Chondrocyte (in vitro differentiated cells): Measurements from ENCODE around the gene UCN2. TPM values are rescaled to one million over a fixed set of nuclear protein-coding genes. Genes with fewer than 3 reads are reported as not detected.

ENCODE experiments used
- DNase-seq: peaks from one replicate; pipeline ENCODE4 v3.0.0; 2021; ENCODE audit warnings: mixed read lengths, low spot score
- H3K27ac Mint-ChIP-seq: one replicate; pipeline ENCODE4 v1.8.0; 2021; ENCODE audit warnings: mild to moderate bottlenecking, moderate library complexity, mixed read lengths; ENCODE audit not compliant: unreplicated experiment
- H3K27me3 Mint-ChIP-seq: 2 replicates; pipeline ENCODE4 v1.8.0; 2021; ENCODE audit warnings: low read depth, mixed read lengths
- H3K36me3 Mint-ChIP-seq: 2 replicates; pipeline ENCODE4 v1.8.0; 2021; ENCODE audit warnings: low read depth, mixed read lengths
- H3K4me1 Mint-ChIP-seq: 2 replicates; pipeline ENCODE4 v1.8.0; 2021; ENCODE audit warnings: low read depth, mild to moderate bottlenecking, mixed read lengths
- H3K4me3 Mint-ChIP-seq: one replicate; pipeline ENCODE4 v1.8.0; 2021; ENCODE audit warnings: mild to moderate bottlenecking, moderate library complexity, mixed read lengths; ENCODE audit not compliant: unreplicated experiment
- H3K9me3 Mint-ChIP-seq: 2 replicates; pipeline ENCODE4 v1.8.0; 2021; ENCODE audit warnings: low read depth, mixed read lengths
- CTCF ChIP-seq: fragments of 200-600 bp; sonication (generic); IDR thresholded peaks from 2 replicates; pipeline ENCODE4 v1.5.0; 2021; ENCODE audit warnings: antibody characterized with exemption, mild to moderate bottlenecking, moderate library complexity
- total RNA-seq: library from RNA; stranded (reverse); gene quantifications from 3 replicates; pipeline ENCODE4 v1.2.1, GENCODE V29; 2021

UCN2 gene
- total RNA-seq, 1 donor from 2014 or later, result 3.3 TPM

- Mint-ChIP-seq H3K27me3 (no peaks in the 10 kb centered on the region), H3K4me1 (no peaks in the 10 kb centered on the region), H3K27ac (no peak overlapping the region), H3K9me3 (no peaks in the 10 kb centered on the region), H3K36me3 (peaks cover 27% of the 10 kb centered on the region), H3K4me3 (no peak overlapping the region)
- DNase-seq, result no peak
- no peak for TF ChIP-seq CTCF
These were observed 35.5 kb downstream of the UCN2 start for GRCh38 chr3:48528048-48528447.

DNA sequence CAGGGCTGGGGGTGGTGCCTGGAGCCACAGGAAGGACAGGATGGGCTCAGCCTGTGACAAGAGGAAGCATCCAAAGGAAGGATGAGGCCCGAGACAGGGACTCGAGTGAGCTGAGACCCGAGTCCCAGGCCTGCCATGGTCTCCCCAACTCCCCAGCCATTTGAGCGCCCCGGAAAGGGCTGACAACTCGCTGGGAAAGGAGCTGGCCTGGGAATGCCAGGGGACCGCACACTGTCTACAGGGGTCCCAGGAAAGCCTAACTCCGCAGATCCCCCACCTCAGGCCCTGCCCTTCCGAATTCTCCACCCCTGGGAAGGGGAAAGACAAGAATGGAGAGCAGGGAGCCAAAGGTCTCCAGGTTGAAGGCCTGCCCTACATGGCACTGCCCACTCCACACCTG is 38.6 kb downstream of the UCN2 start:
- Mint-ChIP-seq H3K27me3 (no peaks in the 10 kb centered on the region), H3K36me3 (peaks cover 25% of the 10 kb centered on the region), H3K9me3 (no peaks in the 10 kb centered on the region), H3K27ac (no peak overlapping the region), H3K4me1 (no peaks in the 10 kb centered on the region), H3K4me3 (no peak overlapping the region)
- TF ChIP-seq CTCF, result no peak
- DNase-seq, result no peak

GRCh38 chr3:48521635-48522034 is 41.9 kb downstream of the UCN2 start:
- no peak for DNase-seq
- Mint-ChIP-seq H3K27me3 (no peaks in the 10 kb centered on the region), H3K36me3 (peaks cover 16% of the 10 kb centered on the region), H3K27ac (no peak overlapping the region), H3K4me1 (no peaks in the 10 kb centered on the region), H3K4me3 (no peak overlapping the region), H3K9me3 (no peaks in the 10 kb centered on the region)
- TF ChIP-seq CTCF, result no peak

- no peaks in the 10 kb centered on the region for H3K4me1 Mint-ChIP-seq
- no peak for TF ChIP-seq CTCF
- DNase-seq, result no peak
- H3K27me3 Mint-ChIP-seq, result no peaks in the 10 kb centered on the region
- no peak overlapping the region for H3K27ac Mint-ChIP-seq
- H3K36me3 Mint-ChIP-seq, result peaks cover 8% of the 10 kb centered on the region
- H3K9me3 Mint-ChIP-seq, result no peaks in the 10 kb centered on the region
- no peak overlapping the region for H3K4me3 Mint-ChIP-seq
These were observed 44.3 kb downstream of the UCN2 start for GRCh38 chr3:48519277-48519643.

GRCh38 chr3:48518638-48519276 is 44.8 kb downstream of the UCN2 start:
- Mint-ChIP-seq H3K27ac (no peak overlapping the region), H3K27me3 (no peaks in the 10 kb centered on the region), H3K36me3 (peaks cover 6% of the 10 kb centered on the region), H3K4me3 (no peak overlapping the region), H3K4me1 (no peaks in the 10 kb centered on the region), H3K9me3 (no peaks in the 10 kb centered on the region)
- peak; percentile 38 for DNase-seq
- TF ChIP-seq CTCF, result no peak
